GM21786 (cell line): ENCODE results near the gene ATP2A1.
"Not testable (repeated sequence)": the region's sequence is repeated elsewhere in the genome, so short reads cannot be mapped to it uniquely, and the experiment has no call there.

Experiments
- ATAC-seq: cut with Tn5 transposase; IDR thresholded peaks from one replicate; pipeline ENCODE4 v1.9.1; 2021; ENCODE audit not compliant: unreplicated experiment

Gene ATP2A1

GRCh38 chr16:28880589-28880915, 2.3 kb downstream of the ATP2A1 start:
- no peak for ATAC-seq

- no peak for ATAC-seq
These were observed 2.7 kb downstream of the ATP2A1 start for GRCh38 chr16:28880955-28881354.

GRCh38 chr16:28881565-28881964, 3.3 kb downstream of the ATP2A1 start:
- not testable (repeated sequence) for ATAC-seq

GRCh38 chr16:28882551-28883160, 4.4 kb downstream of the ATP2A1 start:
- no peak for ATAC-seq

GRCh38 chr16:28883221-28883996, 5.1 kb downstream of the ATP2A1 start:
- no peak for ATAC-seq

GRCh38 chr16:28884045-28884444, 5.8 kb downstream of the ATP2A1 start:
- no peak for ATAC-seq

GRCh38 chr16:28886945-28887344, 8.7 kb downstream of the ATP2A1 start:
- no peak for ATAC-seq

- ATAC-seq = not testable (repeated sequence)
These were observed 12.1 kb downstream of the ATP2A1 start for GRCh38 chr16:28890355-28890754.

- no peak for ATAC-seq
These were observed 13.9 kb downstream of the ATP2A1 start for GRCh38 chr16:28891964-28892890.

- ATAC-seq = no peak
These were observed 15.0 kb downstream of the ATP2A1 start for GRCh38 chr16:28893291-28893690.

- no peak for ATAC-seq
These were observed 17.3 kb downstream of the ATP2A1 start for GRCh38 chr16:28895609-28896008.

GRCh38 chr16:28897826-28898225, 19.5 kb downstream of the ATP2A1 start:
- no peak for ATAC-seq

GRCh38 chr16:28898266-28898665, 20.0 kb downstream of the ATP2A1 start:
- no peak for ATAC-seq

GRCh38 chr16:28898942-28899341, 20.7 kb downstream of the ATP2A1 start:
- no peak for ATAC-seq

- ATAC-seq = no peak
These were observed 21.7 kb downstream of the ATP2A1 start for GRCh38 chr16:28899882-28900590.

GRCh38 chr16:28900601-28901000, 22.3 kb downstream of the ATP2A1 start:
- ATAC-seq = no peak

- no peak for ATAC-seq
These were observed 23.6 kb downstream of the ATP2A1 start for GRCh38 chr16:28901862-28902261.

GRCh38 chr16:28902909-28903308, 24.6 kb downstream of the ATP2A1 start:
- ATAC-seq = no peak

GRCh38 chr16:28903344-28904042, 25.2 kb downstream of the ATP2A1 start:
- ATAC-seq = no peak

GRCh38 chr16:28904363-28904762, 26.1 kb downstream of the ATP2A1 start:
- ATAC-seq = no peak
